NCI-H187 treated with DMSO at 0.1 percent for 48 hours (cell line): Measurements from ENCODE around the gene CHST1.

Source experiments
- DNase-seq: peaks from one replicate; lab custom pipeline; 2025; lab: John Stamatoyannopoulos, UW

Gene CHST1, protein sequence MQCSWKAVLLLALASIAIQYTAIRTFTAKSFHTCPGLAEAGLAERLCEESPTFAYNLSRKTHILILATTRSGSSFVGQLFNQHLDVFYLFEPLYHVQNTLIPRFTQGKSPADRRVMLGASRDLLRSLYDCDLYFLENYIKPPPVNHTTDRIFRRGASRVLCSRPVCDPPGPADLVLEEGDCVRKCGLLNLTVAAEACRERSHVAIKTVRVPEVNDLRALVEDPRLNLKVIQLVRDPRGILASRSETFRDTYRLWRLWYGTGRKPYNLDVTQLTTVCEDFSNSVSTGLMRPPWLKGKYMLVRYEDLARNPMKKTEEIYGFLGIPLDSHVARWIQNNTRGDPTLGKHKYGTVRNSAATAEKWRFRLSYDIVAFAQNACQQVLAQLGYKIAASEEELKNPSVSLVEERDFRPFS

DNA sequence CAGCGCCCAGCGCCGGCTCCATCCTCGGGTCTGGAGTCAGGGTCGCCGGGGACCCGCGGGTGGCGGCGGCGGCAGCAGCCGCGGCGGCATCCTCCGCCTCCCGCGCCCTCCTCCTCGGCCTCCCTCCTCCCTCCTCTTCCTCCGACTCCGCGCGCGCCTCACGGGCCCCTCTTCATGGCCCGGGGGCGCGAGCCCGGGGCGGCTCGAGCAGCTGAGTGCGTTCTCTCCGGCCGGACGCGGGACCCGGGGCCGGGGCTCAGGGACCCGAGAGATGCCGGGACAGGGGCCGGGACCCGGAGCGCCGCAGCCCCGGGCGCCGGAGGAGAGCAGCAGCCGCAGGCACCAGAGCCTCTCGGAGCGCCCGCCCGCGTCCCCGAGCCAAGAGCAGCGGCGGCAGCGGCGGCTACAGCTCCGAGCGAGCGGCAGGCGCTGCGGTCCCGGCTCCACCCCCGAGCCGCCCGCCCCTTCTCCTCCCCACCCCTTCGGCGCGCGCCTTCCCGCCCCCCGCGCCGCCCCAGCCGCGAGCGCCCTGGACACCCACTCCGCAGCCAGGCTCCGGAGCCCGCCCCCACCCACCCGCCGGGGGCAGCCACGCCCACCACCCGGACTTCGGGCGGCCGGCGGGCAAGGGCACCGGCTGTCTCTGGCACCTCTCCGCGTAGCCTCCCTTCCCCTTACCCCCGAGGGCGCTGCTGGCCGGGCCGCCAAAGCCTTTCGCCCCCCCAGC is at the start of gene CHST1:
Gene CHST1 (minus strand): TSS at position 417 of the 727 bp plus-strand sequence. CDS start 14,699 bp downstream, outside the sequence.
- no peak for DNase-seq

DNA sequence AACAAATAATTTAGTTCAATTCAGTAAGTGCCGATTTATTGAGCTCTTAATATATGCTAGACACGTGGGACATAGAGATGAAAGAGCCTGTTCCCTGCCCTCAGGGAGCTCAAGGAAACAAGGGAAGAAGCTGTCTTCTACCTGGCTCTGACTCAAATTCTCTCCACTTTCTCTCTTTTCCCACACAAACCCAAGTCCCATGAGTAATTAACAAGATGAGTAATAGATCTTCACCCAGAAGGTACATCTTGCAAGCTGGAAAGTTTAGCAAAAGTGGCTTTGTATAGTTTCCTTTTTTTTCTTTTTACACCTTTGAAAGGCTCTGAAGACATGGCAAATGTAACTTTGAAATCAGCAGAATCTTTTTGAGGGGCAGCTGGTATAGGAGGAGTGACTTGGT is 48.2 kb upstream of the CHST1 start:
- DNase-seq, result no peak

- no peak for DNase-seq
These were observed 45.1 kb upstream of the CHST1 start for GRCh38 chr11:45710561-45710960.

GRCh38 chr11:45708887-45709663 is 43.7 kb upstream of the CHST1 start:
- DNase-seq, result no peak

DNA sequence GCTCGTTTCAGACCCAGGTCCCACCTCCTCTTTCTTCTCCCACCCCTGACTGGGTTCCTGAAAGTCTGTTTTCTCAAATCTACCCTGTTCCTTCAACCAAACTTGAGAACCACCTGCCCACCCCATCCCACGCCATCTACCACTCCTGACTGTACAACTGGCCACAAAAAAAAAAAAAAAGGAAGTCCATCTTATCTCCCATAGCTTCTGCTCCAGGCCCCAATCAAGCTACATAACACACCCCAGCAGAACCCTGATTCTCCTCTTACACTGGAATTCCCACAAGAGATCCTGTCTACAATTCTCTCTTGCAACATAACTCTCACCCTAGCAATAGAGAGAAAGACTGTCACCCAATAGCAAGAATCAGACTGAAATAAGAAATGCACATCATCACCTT is 39.2 kb upstream of the CHST1 start:
- no peak for DNase-seq

GRCh38 chr11:45704133-45704532 is 38.7 kb upstream of the CHST1 start:
- no peak for DNase-seq

- DNase-seq, result peak; percentile 30
These were observed 37.1 kb upstream of the CHST1 start for GRCh38 chr11:45702511-45702910.

DNA sequence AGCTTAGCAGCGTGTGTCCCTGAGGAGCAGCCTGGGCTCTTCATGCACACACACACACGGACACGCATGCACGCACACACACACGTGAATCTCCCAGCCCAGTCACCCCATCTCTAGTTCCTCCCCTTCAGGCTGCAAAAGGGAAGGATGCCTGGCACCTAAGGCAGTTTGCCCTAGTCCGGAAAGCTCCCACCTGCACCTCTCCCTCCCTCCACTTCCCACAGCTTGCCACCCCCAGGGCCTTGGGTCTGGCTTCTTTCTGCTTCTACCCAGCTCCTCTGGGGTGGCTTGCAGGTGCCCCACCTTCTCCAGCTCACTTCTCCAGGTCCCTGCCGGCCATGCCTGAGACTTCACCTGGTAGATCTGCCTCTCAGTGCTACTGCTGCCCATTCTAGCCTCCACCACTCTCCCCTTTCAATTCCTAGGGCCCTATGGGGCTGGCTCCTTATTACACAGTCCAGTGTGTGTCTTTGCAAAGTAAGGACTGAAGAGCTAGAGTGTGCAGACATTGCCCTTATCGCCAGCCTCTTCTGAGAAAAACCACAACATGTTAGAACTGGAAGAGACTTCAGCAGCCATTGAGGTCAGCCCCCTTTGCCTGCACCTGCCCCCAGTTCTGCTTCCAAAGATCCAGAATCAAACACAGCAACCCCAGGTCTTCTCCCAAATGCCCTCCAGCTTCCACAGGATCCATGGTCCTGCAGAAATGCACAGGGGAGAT is 33.5 kb upstream of the CHST1 start:
- no peak for DNase-seq

DNA sequence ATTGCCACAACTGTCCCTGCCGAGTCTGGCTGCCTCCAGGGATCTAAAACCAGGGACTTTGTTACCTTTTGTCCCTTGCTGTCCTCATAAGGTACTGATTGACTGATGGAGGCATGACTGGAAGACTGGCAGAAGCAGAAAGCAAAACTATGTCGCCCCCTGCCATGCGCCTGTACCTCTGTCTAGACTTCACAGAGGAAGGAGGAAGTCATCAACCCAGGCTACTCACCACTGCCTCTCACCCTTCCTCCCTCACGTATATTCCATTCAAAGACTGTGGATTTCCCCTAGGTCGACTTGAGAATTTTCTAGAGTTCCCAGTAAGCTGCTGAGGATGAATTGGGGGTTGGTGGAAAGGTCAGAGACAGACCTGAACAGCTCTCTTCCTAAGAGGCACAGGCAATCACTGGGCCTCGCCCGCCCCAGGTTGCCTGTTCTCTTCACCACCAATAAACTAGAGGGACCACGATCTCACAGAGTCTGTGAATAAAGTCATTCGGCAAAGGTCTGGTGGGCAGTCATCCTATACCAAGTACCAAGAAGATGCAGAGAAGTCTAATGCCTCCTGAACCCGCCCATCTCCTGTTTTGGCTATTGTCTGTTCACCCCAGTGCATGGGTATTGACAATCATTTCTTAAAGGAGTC is 27.5 kb upstream of the CHST1 start:
- DNase-seq, result no peak

DNA sequence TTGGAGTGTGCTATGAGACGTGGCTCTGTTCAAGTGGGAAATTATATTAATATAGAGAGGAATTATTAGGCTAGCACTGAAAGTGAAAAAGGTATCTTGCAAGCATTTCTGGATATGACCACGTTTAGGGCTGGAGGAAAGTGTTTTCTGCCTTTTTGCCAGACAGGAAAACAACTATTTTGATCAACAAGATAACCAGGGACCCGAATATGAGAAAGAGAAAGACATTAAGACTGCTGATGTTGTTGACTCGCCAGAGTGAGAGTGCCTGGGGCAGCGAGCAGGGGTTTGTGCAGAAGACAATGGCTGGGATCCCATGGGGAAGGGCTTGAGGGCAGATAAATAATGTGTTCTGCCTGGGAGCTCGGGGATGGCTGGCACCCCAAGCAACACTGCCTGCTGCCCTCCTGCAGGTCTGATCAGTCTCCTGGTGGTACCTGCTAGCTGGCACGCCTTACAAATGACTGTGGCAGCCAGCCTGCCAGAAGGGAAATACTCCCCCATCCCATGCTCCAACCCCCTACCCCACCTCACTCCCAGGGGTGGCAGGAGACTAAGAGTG is 23.1 kb upstream of the CHST1 start:
- peak; percentile 19 for DNase-seq

GRCh38 chr11:45687836-45688235 is 22.4 kb upstream of the CHST1 start:
- DNase-seq, result no peak

GRCh38 chr11:45685964-45686537 is 20.6 kb upstream of the CHST1 start:
- DNase-seq, result no peak

DNA sequence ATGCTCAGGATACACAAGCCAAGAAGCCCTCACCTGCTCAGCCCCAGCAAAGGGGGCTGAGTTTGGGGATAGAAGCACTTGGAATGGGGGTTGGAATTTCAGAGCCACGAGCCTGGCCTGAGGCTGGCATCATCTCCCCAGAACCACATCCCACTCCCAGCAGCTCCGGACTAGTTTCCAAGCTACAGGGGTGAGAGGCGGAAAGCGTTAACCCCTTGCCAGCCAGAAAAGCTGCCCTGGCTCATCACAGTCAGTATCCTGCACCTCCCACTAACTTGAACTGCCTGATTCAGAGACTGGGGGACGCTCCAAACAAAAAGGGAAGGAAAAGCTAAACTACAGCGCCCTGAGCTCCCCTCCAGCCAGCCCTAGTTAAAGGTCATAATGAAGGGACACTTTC is 19.0 kb upstream of the CHST1 start:
- no peak for DNase-seq

- DNase-seq, result no peak
These were observed 18.0 kb upstream of the CHST1 start for GRCh38 chr11:45683271-45684058.

- DNase-seq, result no peak
These were observed 14.4 kb upstream of the CHST1 start for GRCh38 chr11:45679806-45680205.

- DNase-seq, result no peak
These were observed 13.6 kb upstream of the CHST1 start for GRCh38 chr11:45678976-45679375.

DNA sequence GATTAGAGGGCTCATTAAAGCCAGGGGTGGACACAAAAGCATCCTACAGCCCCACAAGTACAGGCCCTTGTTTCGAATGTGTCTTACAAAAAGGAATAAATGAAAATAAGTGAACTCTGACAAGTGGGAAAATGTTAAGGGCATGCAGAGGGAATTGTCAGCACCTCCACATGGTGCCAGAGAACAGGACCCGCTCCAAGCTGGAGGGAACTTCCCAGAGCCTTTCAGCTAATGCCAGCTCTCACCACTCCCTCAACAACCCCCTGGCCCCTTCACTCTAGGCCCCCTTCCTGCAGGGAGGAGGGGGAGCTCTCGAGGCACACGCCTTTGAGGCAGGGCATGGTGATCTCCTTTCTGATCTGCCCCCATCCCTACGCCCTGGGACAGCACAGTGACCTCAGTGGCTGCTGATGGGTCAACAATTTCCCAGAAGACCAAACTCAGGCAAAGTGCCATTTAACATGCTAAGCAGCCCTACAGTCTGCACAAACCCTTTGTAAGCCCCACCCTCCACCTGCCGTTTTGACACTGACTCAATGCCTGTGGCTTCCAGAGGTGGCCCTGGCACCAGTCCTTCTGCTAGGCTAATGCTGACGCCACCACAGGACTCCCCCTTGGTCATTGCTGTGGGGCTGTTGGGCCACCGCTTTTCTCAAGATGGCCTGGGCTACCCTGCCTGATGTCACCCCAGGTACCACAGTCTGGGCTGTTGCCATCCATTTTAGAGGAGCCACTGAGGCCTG is 12.5 kb upstream of the CHST1 start:
- DNase-seq, result peak; percentile 21

DNA sequence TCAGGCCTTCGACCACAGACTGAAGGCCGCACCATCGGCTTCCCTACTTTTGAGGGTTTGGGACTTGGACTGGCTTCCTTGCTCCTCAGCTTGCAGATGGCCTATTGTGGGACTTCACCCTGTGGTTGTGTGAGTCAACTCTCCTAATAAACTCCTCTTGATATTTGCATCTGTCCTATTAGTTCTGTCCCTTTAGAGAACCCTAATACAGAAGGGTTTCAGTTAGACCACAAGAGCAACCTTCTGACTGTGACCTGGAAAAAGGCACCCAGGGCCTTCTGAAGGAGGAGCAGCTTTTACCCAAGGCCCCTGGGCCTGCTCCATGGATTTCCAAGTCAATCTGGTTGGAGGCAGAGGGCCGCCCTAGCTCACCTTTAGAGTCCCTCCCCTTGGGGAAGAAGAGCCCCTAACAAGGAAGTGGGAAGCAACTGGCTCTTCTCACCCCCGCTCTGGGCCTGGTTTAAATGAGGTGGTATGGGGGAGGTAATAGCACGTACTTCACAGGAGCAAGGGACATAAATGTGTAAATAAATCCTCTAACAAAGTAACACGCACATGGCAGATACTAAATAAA is 11.2 kb upstream of the CHST1 start:
- DNase-seq, result no peak

GRCh38 chr11:45675646-45676045 is 10.2 kb upstream of the CHST1 start:
- no peak for DNase-seq
